ENCODE data around the gene RFNG.

Gene RFNG

GRCh38 chr17:82012640-82013295 is 38.8 kb downstream of the RFNG start:
- peak; percentile 68 for DNase-seq

GRCh38 chr17:82012261-82012639 is 39.4 kb downstream of the RFNG start:
- DNase-seq, result no peak

- no peak for DNase-seq
Measured at GRCh38 chr17:82011617-82012187, 39.9 kb downstream of the RFNG start.

GRCh38 chr17:82010575-82011525 is 40.8 kb downstream of the RFNG start:
- no peak for DNase-seq

- DNase-seq, result no peak
Measured at GRCh38 chr17:82009413-82009812, 42.2 kb downstream of the RFNG start.

GRCh38 chr17:82008941-82009405 is 42.6 kb downstream of the RFNG start:
- DNase-seq, result no peak

- DNase-seq, result no peak
Measured at GRCh38 chr17:82008258-82008940, 43.2 kb downstream of the RFNG start.

- no peak for DNase-seq
Measured at GRCh38 chr17:82007495-82008257, 43.9 kb downstream of the RFNG start.

- no peak for DNase-seq
Measured at GRCh38 chr17:82007228-82007494, 44.5 kb downstream of the RFNG start.

- no peak for DNase-seq
Measured at GRCh38 chr17:82006468-82007227, 45.0 kb downstream of the RFNG start.

GRCh38 chr17:82005701-82006348 is 45.8 kb downstream of the RFNG start:
- DNase-seq, result no peak

- DNase-seq, result no peak
Measured at GRCh38 chr17:82004517-82005455, 46.8 kb downstream of the RFNG start.

- DNase-seq, result no peak
Measured at GRCh38 chr17:82003411-82004381, 47.9 kb downstream of the RFNG start.

GRCh38 chr17:82001571-82002056 is 50.0 kb downstream of the RFNG start:
- no peak for DNase-seq

GRCh38 chr17:82000803-82001570 is 50.6 kb downstream of the RFNG start:
- no peak for DNase-seq

GRCh38 chr17:81999976-82000802 is 51.4 kb downstream of the RFNG start:
- no peak for DNase-seq

- DNase-seq, result no peak
Measured at GRCh38 chr17:81999587-81999975, 52.0 kb downstream of the RFNG start.
